GM12878 (cell line): ENCODE measurements around the gene SIPA1. TPM values are rescaled to one million over a fixed set of nuclear protein-coding genes. Genes with fewer than 3 reads are reported as not detected.

ENCODE experiments used
- ATAC-seq: fragments of 200-7000 bp; cut with Tn5 transposase; 3 replicates; pipeline ENCODE4 v1.9.1; 2020; ENCODE audit warnings: mild to moderate bottlenecking, moderate library complexity
- BruUV-seq: library from RNA; stranded (reverse); fragments of 400-500 nt; replicated peaks from 2 replicates; lab custom pipeline; 2021; lab: Mats Ljungman, UMichigan
- CTCF ChIA-PET: fragments of 300-600 bp; sonication (Branson Sonifier 250); formaldehyde crosslinking; extraction: SDS; loops from one replicate; lab custom pipeline; 2021; ENCODE audit warnings: inconsistent platforms; lab: Yijun Ruan, JAX
- POLR2A ChIA-PET: fragments of 350-600 bp; formaldehyde crosslinking; extraction: SDS; loops from one replicate; lab custom pipeline; 2021; ENCODE audit warnings: inconsistent platforms; lab: Charles Lee
- RAD21 ChIA-PET: fragments of 300-600 bp; sonication (Branson Sonifier 250); formaldehyde crosslinking; loops from one replicate; lab custom pipeline; 2023; ENCODE audit warnings: antibody characterized with exemption; ENCODE audit not compliant: unreplicated experiment; lab: Charles Lee
- SMC1A ChIA-PET: fragments of 300-600 bp; sonication (Branson Sonifier 250); formaldehyde crosslinking; loops from one replicate; lab custom pipeline; 2023; ENCODE audit not compliant: unreplicated experiment, uncharacterized antibody; lab: Charles Lee
- DNase-seq: peaks from one replicate; pipeline ENCODE4 v3.0.0-alpha.2; 2011; ENCODE audit warnings: low read depth, low spot score
- FAIRE-seq: peaks from 3 replicates; lab custom pipeline; 2011; peaks lifted over from hg19 to GRCh38; lab: Jason Lieb, UNC
- H2AFZ ChIP-seq: 2 replicates; pipeline ENCODE4 v1.6.0; 2011; ENCODE audit warnings: low read depth, low read length, control low read depth; ENCODE audit not compliant: control insufficient read depth
- H3K27ac ChIP-seq: 2 replicates; pipeline ENCODE4 v1.5.1; 2011; ENCODE audit warnings: control low read depth; ENCODE audit not compliant: control insufficient read depth, insufficient read depth
- H3K27me3 ChIP-seq, 2 experiments: replicated peaks in 1 of 2; 2 replicates each; pipeline versions ENCODE4 v1.6.0 to v1.6.1; 2011; ENCODE audit warnings: low read length in 1 of 2; ENCODE audit not compliant: control insufficient read depth in 2 of 2, insufficient read depth in 2 of 2
- H3K36me3 ChIP-seq, 2 experiments: 2 replicates each; pipeline ENCODE4 v1.5.1; 2011; ENCODE audit warnings: low read length in 1 of 2; ENCODE audit not compliant: control insufficient read depth in 2 of 2, insufficient read depth in 2 of 2
- H3K4me1 ChIP-seq: 2 replicates; pipeline ENCODE4 v1.6.1; 2011; ENCODE audit warnings: mild to moderate bottlenecking, low read length, moderate library complexity, mixed read lengths; ENCODE audit not compliant: control insufficient read depth, insufficient read depth
- H3K4me2 ChIP-seq: 2 replicates; pipeline ENCODE4 v1.6.0; 2011; ENCODE audit warnings: control low read depth; ENCODE audit not compliant: control insufficient read depth, insufficient read depth
- H3K4me3 ChIP-seq: fragments of 200-600 bp; sonication (generic); 2 replicates; pipeline ENCODE4 v1.5.1; 2016
- H3K79me2 ChIP-seq: 2 replicates; pipeline ENCODE4 v1.6.0; 2011; ENCODE audit warnings: low read length; ENCODE audit not compliant: control insufficient read depth, insufficient read depth
- H3K9ac ChIP-seq: 2 replicates; pipeline ENCODE4 v1.8.0; 2011; ENCODE audit warnings: low read length, control low read depth, mixed read lengths; ENCODE audit not compliant: control insufficient read depth, insufficient read depth
- H3K9me3 ChIP-seq: replicated peaks from 3 replicates; pipeline ENCODE4 v1.5.1; 2011; ENCODE audit warnings: mild to moderate bottlenecking, low read length; ENCODE audit not compliant: control insufficient read depth, insufficient read depth
- H4K20me1 ChIP-seq: 2 replicates; pipeline ENCODE4 v1.6.0; 2011; ENCODE audit not compliant: control insufficient read depth, insufficient read depth
- BCL3 ChIP-seq: IDR thresholded peaks from 2 replicates; pipeline ENCODE4 v1.6.1; 2011; ENCODE audit warnings: borderline replicate concordance, low read depth, mild to moderate bottlenecking, moderate library complexity, low read length; ENCODE audit not compliant: insufficient read depth, poor library complexity, severe bottlenecking
- CBX3 ChIP-seq: fragments of 200-600 bp; sonication (generic); IDR thresholded peaks from 2 replicates; pipeline ENCODE4 v1.6.1; 2016; ENCODE audit warnings: low read depth, borderline replicate concordance
- CUX1 ChIP-seq: IDR thresholded peaks from 2 replicates; pipeline ENCODE4 v1.6.1; 2012; ENCODE audit warnings: improper control_type of control experiment, low read depth, low read length; ENCODE audit not compliant: insufficient replicate concordance
- FOXM1 ChIP-seq: IDR thresholded peaks from 2 replicates; pipeline ENCODE4 v1.6.1; 2012; ENCODE audit warnings: low read depth, mild to moderate bottlenecking, inconsistent platforms, low read length, moderate library complexity
- GATAD2B ChIP-seq: fragments of 450-650 bp; conservative IDR thresholded peaks from 2 replicates; pipeline ENCODE4 v1.6.1; 2017; ENCODE audit warnings: low read depth, mild to moderate bottlenecking, moderate library complexity
- HDAC2 ChIP-seq: fragments of 200-600 bp; sonication (generic); IDR thresholded peaks from 2 replicates; pipeline ENCODE4 v1.6.1; 2017
- STAT3 ChIP-seq: IDR thresholded peaks from 2 replicates; pipeline ENCODE4 v1.6.1; 2011; ENCODE audit warnings: low read depth, low read length, improper control_type of control experiment
- TCF3 ChIP-seq: IDR thresholded peaks from 2 replicates; pipeline ENCODE4 v1.6.1; 2012; ENCODE audit warnings: low read depth, mild to moderate bottlenecking, low read length, borderline replicate concordance; ENCODE audit not compliant: insufficient read depth
- in situ Hi-C: fragments of 300-500 bp; cut with MboI; formaldehyde crosslinking; loops from 9 replicates; pipeline ENCODE4 v1.14.3; 2018; ENCODE audit warnings: mixed read lengths
- intact Hi-C: fragments of 100-400 bp; cut with micrococcal nuclease; formaldehyde crosslinking; loops from one replicate; pipeline ENCODE4 v1.14.2; 2022; ENCODE audit not compliant: unreplicated experiment
- polyA plus RNA-seq, 11 experiments: library from polyadenylated mRNA; depleted of rRNA in 4 of 11; unstranded in 6 of 11; stranded (reverse) in 5 of 11; fragments of >200 nt; fragmentation: Nextera tagmentation in 4 of 11; fragmentation: Illumina TruSeq in 1 of 11; extraction: Ambion mirVana in 4 of 11; extraction: Trizol in 1 of 11; gene quantifications; 1 replicate in 1 of 11; 2 replicates in 10 of 11; pipeline versions ENCODE4 v1.2.1 to v1.2.3, GENCODE V29; 2011 to 2016; ENCODE audit warnings: inconsistent platforms in 2 of 11, missing spikeins in 2 of 11, low read depth in 1 of 11
- total RNA-seq, 4 experiments: library from RNA; depleted of rRNA in 3 of 4; stranded (reverse); fragments of >200 nt in 3 of 4; fragmentation: Illumina TruSeq in 1 of 4; extraction: Trizol in 1 of 4; gene quantifications; 2 replicates each; pipeline versions ENCODE4 v1.2.1 to v1.2.3, GENCODE V29; 2013 to 2021

Gene SIPA1
- total and polyA plus RNA-seq, 10 of the 15 experiments (the other 5 are each of a cell fraction or from before 2014, with no cell fraction given) = 1.0 to 139 (median 33.4) TPM

- peak; percentile 33 for TF ChIP-seq CUX1
- TF ChIP-seq CBX3 = no peak
- TF ChIP-seq, all 136 proteins: peak for 25
Measured at GRCh38 chr11:65663639-65664200, 25.8 kb downstream of the SIPA1 start (continued).

DNA sequence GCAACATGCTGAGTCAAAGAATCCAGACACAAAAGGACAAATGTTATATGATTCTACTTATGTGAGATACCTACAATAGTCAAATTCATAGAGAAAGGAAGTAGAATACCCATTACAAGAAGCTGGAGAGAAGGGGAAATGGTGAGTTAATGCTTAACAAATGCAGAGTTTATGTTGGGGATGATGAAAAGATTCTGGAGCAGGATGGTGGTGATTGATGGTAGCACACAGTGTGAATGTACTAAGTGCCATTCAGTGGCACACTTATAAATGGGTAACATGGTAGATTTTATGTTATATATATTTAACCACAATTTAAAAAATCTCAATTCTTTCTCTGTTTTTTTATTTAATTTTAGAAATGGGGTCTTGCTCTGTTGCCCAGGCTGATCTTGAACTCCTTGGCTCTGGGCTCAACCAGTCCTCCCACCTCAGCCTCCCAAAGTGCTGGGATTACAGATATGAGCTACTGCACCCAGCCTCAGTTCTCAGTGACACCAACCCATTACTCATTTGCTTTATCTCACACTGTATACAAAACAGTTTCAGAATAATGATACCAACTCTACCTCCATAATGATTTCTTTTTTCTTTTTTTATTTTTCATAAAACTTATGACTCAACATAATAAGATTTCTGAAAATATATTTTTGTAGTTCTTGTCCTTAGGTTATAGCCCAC lies 34.4 kb downstream of the SIPA1 start:
- FAIRE-seq (no peak), ATAC-seq (peak; percentile 65), DNase-seq (no peak)
- ChIA-PET CTCF (interaction anchor here (0.7 kb wide), 1 partner anchor 337 kb away, joined by 3 read pairs; no protein-coding TSS in a partner anchor), RAD21 (no interaction called here), POLR2A (interaction anchor here (0.6 to 1.2 kb wide), 2 partner anchors 34 to 805 kb away, joined by 3 to 4 read pairs; no protein-coding TSS in a partner anchor), SMC1A (interaction anchor here (1.2 kb wide), 1 partner anchor 9 kb away, joined by 3 read pairs; the partner anchor contains the start of gene RELA)
- Histone ChIP-seq H3K4me2 (no peak overlapping the region), H3K79me2 (no peaks in the 10 kb centered on the region), H3K27me3 (no peaks in the 10 kb centered on the region), H3K36me3 (no peaks in the 10 kb centered on the region), H3K27ac (no peak overlapping the region), H2AFZ (no peak overlapping the region), H3K4me1 (no peaks in the 10 kb centered on the region), H4K20me1 (no peaks in the 10 kb centered on the region), H3K4me3 (no peak overlapping the region), H3K9me3 (no peaks in the 10 kb centered on the region), H3K9ac (no peak overlapping the region)
- in situ Hi-C loops = no loop called here
- TF ChIP-seq HDAC2 (no peak), BCL3 (no peak), GATAD2B (no peak), FOXM1 (no peak), STAT3 (no peak), TCF3 (no peak)
- no TSS peak for BruUV-seq
- intact Hi-C loops = no loop called here
